ENCODE data around the gene BCL7B. TPM values are rescaled to one million over a fixed set of nuclear protein-coding genes. Genes with fewer than 3 reads are reported as not detected.

BCL7B gene
- 33.3 TPM for polyA plus RNA-seq (2013, experiment 1 of 2)
- 22.8 TPM for polyA plus RNA-seq (2013, experiment 2 of 2)

DNA sequence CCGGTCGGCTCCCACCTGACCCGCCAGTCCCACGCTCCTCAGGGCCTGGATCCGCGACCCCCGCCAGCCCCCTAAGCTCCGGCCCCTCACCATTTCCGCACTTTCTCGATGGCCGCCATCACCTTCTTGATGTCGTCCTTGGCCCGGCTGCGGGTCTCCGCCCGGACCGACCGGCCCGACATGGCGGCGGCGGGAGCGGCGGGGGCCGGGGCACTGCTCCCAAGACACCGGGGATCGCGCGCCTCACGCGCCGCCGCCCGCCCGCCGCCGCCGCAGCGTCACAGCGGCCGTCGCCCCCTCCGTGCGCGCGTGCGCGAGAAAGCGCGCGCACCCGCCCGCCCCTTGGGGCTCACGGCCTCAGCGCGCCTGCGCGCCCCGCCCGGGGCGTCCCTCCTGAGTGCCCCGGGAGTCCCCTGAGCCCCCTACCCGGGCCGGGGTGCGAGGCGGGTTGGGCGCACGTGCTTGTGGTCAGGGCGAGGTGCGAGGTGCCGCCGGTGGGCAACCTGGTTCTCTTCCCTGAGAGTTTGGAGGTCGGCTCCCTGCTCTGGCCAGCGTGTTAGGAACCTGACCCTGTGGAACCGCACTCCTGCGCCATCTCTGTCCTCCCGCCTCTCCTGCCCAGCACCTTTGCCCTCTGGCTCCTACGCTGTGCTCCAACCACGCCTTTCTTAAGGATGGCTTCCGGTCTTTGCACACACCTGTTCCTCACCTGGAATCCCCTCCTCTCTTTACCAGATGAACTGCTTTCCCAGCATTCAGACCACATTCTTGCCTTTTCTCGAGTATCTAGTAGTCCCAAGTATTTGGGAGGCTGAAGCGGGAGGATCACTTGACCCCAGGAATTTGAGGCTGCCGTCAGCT, at the start of gene BCL7B:
TSS of gene BCL7B (minus strand) at position 294 of the 861 bp plus-strand sequence. CDS start at position 182, 112 bp downstream.
- Histone ChIP-seq H3K36me3 (ENCODE audit: control insufficient read depth, insufficient read depth, low read length) (peaks cover 10% of the 10 kb centered on the region), H3K4me1 (ENCODE audit: control insufficient read depth, insufficient read depth, low read length, poor library complexity, severe bottlenecking) (peaks cover 7% of the 10 kb centered on the region), H3K9me3 (ENCODE audit: control insufficient read depth, low read length) (peaks cover 4% of the 10 kb centered on the region), H3K4me3 (ENCODE audit: extremely low read depth, insufficient read depth, low read length, poor library complexity, severe bottlenecking) (peak within 1 kb of the TSS; percentile 67), H3K27ac (ENCODE audit: low read depth, low read length, severe bottlenecking) (peak within 1 kb of the TSS; percentile 99)
- WGBS, 2 experiments (ENCODE audit: insufficient coverage in 2 of 2), result 4 to 6% methylated on average over 72 to 76 of the region's 83 CpGs

DNA sequence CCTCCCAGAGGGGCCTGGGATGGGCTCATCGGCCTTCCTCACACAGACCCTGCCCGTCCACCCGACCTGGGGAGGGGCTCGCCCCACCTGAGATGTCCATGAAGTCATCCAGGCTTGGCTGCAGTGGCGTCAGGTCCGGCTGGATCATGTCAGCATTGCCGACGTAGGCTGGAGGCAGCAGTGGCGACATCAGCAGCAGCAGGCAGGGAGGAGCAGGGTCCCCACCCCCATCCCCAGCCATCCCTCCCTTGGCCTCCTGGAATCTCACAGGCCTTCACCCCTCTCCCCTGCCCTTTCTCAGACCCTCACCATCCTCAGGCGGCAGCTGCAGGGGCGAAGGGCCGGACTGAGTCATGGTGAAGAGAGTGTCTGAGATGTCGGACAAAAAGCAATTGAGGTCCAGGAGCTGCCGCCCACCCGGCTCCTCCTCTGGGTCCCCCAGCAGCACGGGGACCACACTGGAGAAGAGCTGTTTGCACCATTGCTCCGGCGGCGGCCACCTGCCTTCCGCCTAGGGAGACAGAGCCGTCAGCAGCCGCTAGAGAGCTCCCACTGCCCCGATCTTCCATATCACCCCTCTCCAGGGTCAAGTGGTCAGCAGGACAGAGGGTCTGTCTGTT, 48.2 kb upstream of the BCL7B start:
- WGBS, 2 experiments (ENCODE audit: insufficient coverage in 2 of 2), result 80 to 81% methylated on average over 15 to 23 of the region's 23 CpGs
- Histone ChIP-seq H3K36me3 (ENCODE audit: control insufficient read depth, insufficient read depth, low read length) (no peaks in the 10 kb centered on the region), H3K4me1 (ENCODE audit: control insufficient read depth, insufficient read depth, low read length, poor library complexity, severe bottlenecking) (peaks cover 4% of the 10 kb centered on the region), H3K4me3 (ENCODE audit: extremely low read depth, insufficient read depth, low read length, poor library complexity, severe bottlenecking) (no peak overlapping the region), H3K27ac (ENCODE audit: low read depth, low read length, severe bottlenecking) (no peak overlapping the region), H3K9me3 (ENCODE audit: control insufficient read depth, low read length) (no peaks in the 10 kb centered on the region)

- 92% methylated on average over 17 to 18 of the region's 22 CpGs for WGBS, 2 experiments (ENCODE audit: insufficient coverage in 2 of 2)
Measured at GRCh38 chr7:73602721-73603651, 45.5 kb upstream of the BCL7B start.

GRCh38 chr7:73599916-73600315, 42.4 kb upstream of the BCL7B start:
- WGBS, 2 experiments (ENCODE audit: insufficient coverage in 2 of 2), result 85 to 93% methylated on average over 5 to 6 of the region's 7 CpGs
- Histone ChIP-seq H3K4me3 (ENCODE audit: extremely low read depth, insufficient read depth, low read length, poor library complexity, severe bottlenecking) (no peak overlapping the region), H3K9me3 (ENCODE audit: control insufficient read depth, low read length) (no peaks in the 10 kb centered on the region), H3K36me3 (ENCODE audit: control insufficient read depth, insufficient read depth, low read length) (no peaks in the 10 kb centered on the region), H3K27ac (ENCODE audit: low read depth, low read length, severe bottlenecking) (no peak overlapping the region), H3K4me1 (ENCODE audit: control insufficient read depth, insufficient read depth, low read length, poor library complexity, severe bottlenecking) (peaks cover 4% of the 10 kb centered on the region)

More at GRCh38 chr7:73602721-73603651, 45.5 kb upstream of the BCL7B start:
- H3K36me3 ChIP-seq (ENCODE audit: control insufficient read depth, insufficient read depth, low read length), result no peaks in the 10 kb centered on the region
- H3K4me1 ChIP-seq (ENCODE audit: control insufficient read depth, insufficient read depth, low read length, poor library complexity, severe bottlenecking), result peaks cover 4% of the 10 kb centered on the region
- H3K27ac ChIP-seq (ENCODE audit: low read depth, low read length, severe bottlenecking), result no peak overlapping the region
- H3K9me3 ChIP-seq (ENCODE audit: control insufficient read depth, low read length), result no peaks in the 10 kb centered on the region
- H3K4me3 ChIP-seq (ENCODE audit: extremely low read depth, insufficient read depth, low read length, poor library complexity, severe bottlenecking), result no peak overlapping the region

DNA sequence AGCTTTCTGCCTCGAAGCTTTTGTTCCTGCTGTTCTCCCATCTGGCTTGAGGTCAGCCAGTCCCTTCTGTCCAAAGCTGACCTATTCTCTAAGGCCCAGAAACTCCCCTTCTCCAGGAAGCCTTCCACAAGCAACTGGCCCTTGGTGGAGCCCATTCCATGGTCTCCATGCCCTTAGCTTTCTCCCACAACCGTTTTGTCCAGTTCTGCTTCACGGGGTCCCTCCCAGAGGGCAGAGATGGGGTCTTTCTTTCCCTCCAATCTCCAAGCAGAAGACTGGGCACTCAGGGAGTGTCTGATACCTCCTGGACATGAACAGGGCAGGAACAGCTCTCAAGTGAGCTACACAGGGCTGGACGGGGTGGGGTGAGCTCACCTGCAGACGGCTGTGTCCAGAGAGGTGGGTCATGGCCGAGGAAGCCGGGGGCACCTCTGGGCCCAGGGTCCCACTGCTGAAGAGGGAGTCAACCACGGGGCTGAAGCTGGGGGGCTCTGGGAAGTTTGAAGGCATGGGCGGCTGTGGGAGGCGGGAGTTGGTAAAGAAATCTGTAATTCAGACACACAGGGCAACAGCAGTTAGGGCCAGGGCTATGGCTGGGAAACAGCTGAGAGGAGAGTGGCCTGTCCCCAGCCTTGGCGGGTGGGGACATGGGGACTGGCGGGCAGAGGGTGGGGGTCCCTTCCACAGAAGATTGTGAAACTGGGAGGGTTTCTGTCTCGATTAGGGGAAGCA, 41.8 kb upstream of the BCL7B start:
- H3K9me3 ChIP-seq (ENCODE audit: control insufficient read depth, low read length), result no peaks in the 10 kb centered on the region
- H3K27ac ChIP-seq (ENCODE audit: low read depth, low read length, severe bottlenecking), result no peak overlapping the region
- H3K36me3 ChIP-seq (ENCODE audit: control insufficient read depth, insufficient read depth, low read length), result no peaks in the 10 kb centered on the region
- 85 to 91% methylated on average over 8 to 11 of the region's 13 CpGs for WGBS, 2 experiments (ENCODE audit: insufficient coverage in 2 of 2)
- H3K4me3 ChIP-seq (ENCODE audit: extremely low read depth, insufficient read depth, low read length, poor library complexity, severe bottlenecking), result no peak overlapping the region
- peaks cover 4% of the 10 kb centered on the region for H3K4me1 ChIP-seq (ENCODE audit: control insufficient read depth, insufficient read depth, low read length, poor library complexity, severe bottlenecking)

DNA sequence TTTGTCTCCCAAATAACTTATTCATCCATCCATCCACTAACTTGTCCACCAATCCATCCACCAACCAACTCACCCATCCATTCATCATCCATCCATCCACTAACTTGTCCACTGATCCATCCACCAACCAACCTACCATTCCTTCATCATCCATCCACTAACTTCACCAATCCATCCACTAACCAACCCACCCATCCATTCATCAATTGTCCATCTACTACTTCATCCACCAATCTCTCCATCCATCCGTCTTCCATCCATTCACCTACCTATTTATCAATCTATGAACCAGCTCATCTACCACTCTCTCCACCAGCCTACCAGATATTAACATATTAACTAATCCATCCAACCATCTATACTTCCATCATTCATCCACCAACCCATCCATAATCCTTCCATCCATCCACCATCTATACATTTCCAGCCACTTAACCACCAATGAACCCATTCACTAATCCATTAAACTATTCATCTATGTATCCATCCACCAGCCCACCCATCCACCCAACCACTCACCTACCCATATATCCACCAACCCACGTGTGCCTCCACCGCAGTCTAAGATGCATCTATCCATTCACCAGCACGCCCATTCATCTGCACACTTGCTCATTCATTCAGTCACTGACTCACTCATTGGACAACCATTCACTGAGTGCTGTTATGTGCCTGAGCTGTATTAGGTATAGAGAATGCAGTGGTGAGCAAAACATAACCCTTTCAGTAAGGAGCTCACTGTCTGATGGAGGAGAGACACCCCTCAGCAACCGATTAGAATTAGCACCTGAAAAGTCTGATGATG, 40.7 kb upstream of the BCL7B start:
- H3K4me3 ChIP-seq (ENCODE audit: extremely low read depth, insufficient read depth, low read length, poor library complexity, severe bottlenecking), result no peak overlapping the region
- no peak overlapping the region for H3K27ac ChIP-seq (ENCODE audit: low read depth, low read length, severe bottlenecking)
- 79 to 92% methylated on average over 3 of the region's 5 CpGs for WGBS, 2 experiments (ENCODE audit: insufficient coverage in 2 of 2)
- no peaks in the 10 kb centered on the region for H3K36me3 ChIP-seq (ENCODE audit: control insufficient read depth, insufficient read depth, low read length)
- no peaks in the 10 kb centered on the region for H3K9me3 ChIP-seq (ENCODE audit: control insufficient read depth, low read length)
- peaks cover 4% of the 10 kb centered on the region for H3K4me1 ChIP-seq (ENCODE audit: control insufficient read depth, insufficient read depth, low read length, poor library complexity, severe bottlenecking)

- WGBS, 2 experiments (ENCODE audit: insufficient coverage in 2 of 2), result 77 to 83% methylated on average over 28 to 33 of the region's 37 CpGs
- no peaks in the 10 kb centered on the region for H3K4me1 ChIP-seq (ENCODE audit: control insufficient read depth, insufficient read depth, low read length, poor library complexity, severe bottlenecking)
- no peak overlapping the region for H3K27ac ChIP-seq (ENCODE audit: low read depth, low read length, severe bottlenecking)
- H3K36me3 ChIP-seq (ENCODE audit: control insufficient read depth, insufficient read depth, low read length), result no peaks in the 10 kb centered on the region
- no peak overlapping the region for H3K4me3 ChIP-seq (ENCODE audit: extremely low read depth, insufficient read depth, low read length, poor library complexity, severe bottlenecking)
- H3K9me3 ChIP-seq (ENCODE audit: control insufficient read depth, low read length), result no peaks in the 10 kb centered on the region
Measured at GRCh38 chr7:73596191-73597065, 38.9 kb upstream of the BCL7B start.

DNA sequence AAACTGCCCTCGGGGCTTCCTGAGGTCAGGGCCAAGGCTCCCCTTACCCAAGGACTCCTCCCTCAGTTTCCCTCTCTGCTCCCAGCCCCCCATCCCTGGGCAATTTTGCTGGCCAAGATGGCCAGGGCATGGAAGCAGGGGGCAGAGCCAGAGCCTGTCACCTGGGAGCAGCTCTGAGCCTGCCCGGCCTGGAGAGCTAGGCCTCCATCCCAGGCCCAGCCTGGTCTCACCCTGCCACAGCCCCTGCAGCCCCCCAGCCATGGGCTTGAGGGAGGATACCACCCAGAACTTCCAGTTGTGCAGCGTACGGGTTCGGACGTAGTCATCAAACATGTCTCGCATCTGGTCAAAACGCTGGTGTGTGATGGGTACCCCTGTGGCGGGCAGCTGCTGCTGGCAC, 37.9 kb upstream of the BCL7B start:
- Histone ChIP-seq H3K36me3 (ENCODE audit: control insufficient read depth, insufficient read depth, low read length) (no peaks in the 10 kb centered on the region), H3K9me3 (ENCODE audit: control insufficient read depth, low read length) (no peaks in the 10 kb centered on the region), H3K4me3 (ENCODE audit: extremely low read depth, insufficient read depth, low read length, poor library complexity, severe bottlenecking) (no peak overlapping the region), H3K27ac (ENCODE audit: low read depth, low read length, severe bottlenecking) (no peak overlapping the region), H3K4me1 (ENCODE audit: control insufficient read depth, insufficient read depth, low read length, poor library complexity, severe bottlenecking) (no peaks in the 10 kb centered on the region)
- WGBS, 2 experiments (ENCODE audit: insufficient coverage in 2 of 2), result 89 to 91% methylated on average over 9 of the region's 9 CpGs

All from mesodermal cell (in vitro differentiated cells).